OCI-LY1 (cell line): ENCODE data around the gene FARS2.

Source experiments
- H2AFZ ChIP-seq: fragments of 200-600 bp; sonication (generic), shearing (Covaris generic); 2 replicates; pipeline ENCODE4 v1.6.0; 2014; ENCODE audit warnings: antibody characterized with exemption, mild to moderate bottlenecking, low read length
- H3F3A ChIP-seq: fragments of 200-600 bp; sonication (generic), shearing (Covaris generic); 2 replicates; pipeline ENCODE4 v1.6.0; 2014; ENCODE audit warnings: mild to moderate bottlenecking, antibody characterized with exemption, low read length, moderate library complexity; ENCODE audit not compliant: insufficient read depth
- H3K27ac ChIP-seq: fragments of 200-600 bp; sonication (generic); 2 replicates; pipeline ENCODE4 v1.5.1; 2014; ENCODE audit warnings: low read length, mixed run types, mild to moderate bottlenecking, low read depth; ENCODE audit not compliant: poor library complexity, severe bottlenecking
- H3K27me3 ChIP-seq: fragments of 200-600 bp; sonication (generic); 2 replicates; pipeline ENCODE4 v1.6.0; 2014; ENCODE audit warnings: antibody characterized with exemption, mild to moderate bottlenecking, low read length, moderate library complexity; ENCODE audit not compliant: insufficient read depth
- H3K36me3 ChIP-seq: fragments of 200-600 bp; sonication (generic); 2 replicates; pipeline ENCODE4 v1.6.1; 2014; ENCODE audit warnings: mild to moderate bottlenecking, antibody characterized with exemption, low read length, moderate library complexity, mixed read lengths; ENCODE audit not compliant: insufficient read depth
- H3K4me1 ChIP-seq: fragments of 200-600 bp; sonication (generic); 2 replicates; pipeline ENCODE4 v1.5.1; 2014; ENCODE audit warnings: mild to moderate bottlenecking, low read length, moderate library complexity; ENCODE audit not compliant: insufficient read depth, severe bottlenecking
- H3K4me2 ChIP-seq: fragments of 200-600 bp; sonication (generic), shearing (Covaris generic); 2 replicates; pipeline ENCODE4 v1.6.1; 2014; ENCODE audit warnings: low read length
- H3K4me3 ChIP-seq: fragments of 200-600 bp; sonication (generic); 2 replicates; pipeline ENCODE4 v1.5.1; 2014; ENCODE audit warnings: low read length, low read depth, mild to moderate bottlenecking, mixed read lengths; ENCODE audit not compliant: poor library complexity, severe bottlenecking
- H3K79me2 ChIP-seq: fragments of 200-600 bp; shearing (Covaris generic); 2 replicates; pipeline ENCODE4 v1.6.1; 2016; ENCODE audit warnings: mixed run types, low read length, mixed read lengths; ENCODE audit not compliant: insufficient read depth
- H3K9ac ChIP-seq: fragments of 200-600 bp; sonication (generic), shearing (Covaris generic); 2 replicates; pipeline ENCODE4 v1.6.1; 2014; ENCODE audit warnings: mild to moderate bottlenecking, low read length, mixed read lengths
- H3K9me2 ChIP-seq: fragments of 200-600 bp; sonication (generic), shearing (Covaris generic); 2 replicates; pipeline ENCODE4 v1.6.1; 2014; ENCODE audit warnings: low read depth, mild to moderate bottlenecking, low read length, mixed read lengths
- H3K9me3 ChIP-seq: fragments of 200-600 bp; shearing (Covaris generic); 2 replicates; pipeline ENCODE4 v1.6.1; 2014; ENCODE audit warnings: low read length, mixed read lengths
- H4K20me1 ChIP-seq: fragments of 200-600 bp; sonication (generic), shearing (Covaris generic); 2 replicates; pipeline ENCODE4 v1.6.0; 2016; ENCODE audit warnings: mild to moderate bottlenecking, low read length; ENCODE audit not compliant: insufficient read depth
- CTCF ChIP-seq: fragments of 200-600 bp; sonication (generic), shearing (Covaris generic); IDR thresholded peaks from 2 replicates; pipeline ENCODE4 v1.5.1; 2017; ENCODE audit warnings: mild to moderate bottlenecking, antibody characterized with exemption, low read length, moderate library complexity, mixed read lengths
- EZH2 ChIP-seq: fragments of 200-600 bp; sonication (generic), shearing (Covaris generic); IDR thresholded peaks from 2 replicates; pipeline ENCODE4 v1.8.0; 2017; ENCODE audit warnings: borderline replicate concordance, mixed run types, mild to moderate bottlenecking, antibody characterized with exemption, low read length, moderate library complexity, mixed read lengths

FARS2 gene

GRCh38 chr6:5731435-5731834, 470.1 kb downstream of the FARS2 start:
- Histone ChIP-seq H3K9me3 (no peaks in the 10 kb centered on the region), H3K36me3 (no peaks in the 10 kb centered on the region), H3K9me2 (no peaks in the 10 kb centered on the region), H3K27ac (no peak overlapping the region), H3K9ac (no peak overlapping the region), H3K79me2 (no peaks in the 10 kb centered on the region), H4K20me1 (no peaks in the 10 kb centered on the region), H3K4me2 (no peak overlapping the region), H3F3A (no peaks in the 10 kb centered on the region), H3K4me3 (no peak overlapping the region), H3K27me3 (no peaks in the 10 kb centered on the region), H3K4me1 (peaks cover 34% of the 10 kb centered on the region), H2AFZ (no peak overlapping the region)
- TF ChIP-seq EZH2 (no peak), CTCF (no peak)

GRCh38 chr6:5732496-5732895, 471.2 kb downstream of the FARS2 start:
- Histone ChIP-seq H3K27me3 (no peaks in the 10 kb centered on the region), H3K4me3 (no peak overlapping the region), H2AFZ (no peak overlapping the region), H3K9me2 (no peaks in the 10 kb centered on the region), H3K9me3 (no peaks in the 10 kb centered on the region), H3K79me2 (no peaks in the 10 kb centered on the region), H3K27ac (no peak overlapping the region), H4K20me1 (no peaks in the 10 kb centered on the region), H3K36me3 (no peaks in the 10 kb centered on the region), H3F3A (no peaks in the 10 kb centered on the region), H3K4me1 (peaks cover 24% of the 10 kb centered on the region), H3K4me2 (no peak overlapping the region), H3K9ac (no peak overlapping the region)
- TF ChIP-seq EZH2 (no peak), CTCF (no peak)

- Histone ChIP-seq H4K20me1 (no peaks in the 10 kb centered on the region), H3K9me3 (no peaks in the 10 kb centered on the region), H3K27ac (no peak overlapping the region), H3K4me1 (no peaks in the 10 kb centered on the region), H3K4me3 (no peak overlapping the region), H3K4me2 (no peak overlapping the region), H2AFZ (no peak overlapping the region), H3F3A (no peaks in the 10 kb centered on the region), H3K36me3 (no peaks in the 10 kb centered on the region), H3K9ac (no peak overlapping the region), H3K9me2 (no peaks in the 10 kb centered on the region), H3K79me2 (no peaks in the 10 kb centered on the region), H3K27me3 (no peaks in the 10 kb centered on the region)
- TF ChIP-seq EZH2 (no peak), CTCF (no peak)
Observed at GRCh38 chr6:5736016-5736738, 474.9 kb downstream of the FARS2 start.
